Measurements from ENCODE around the gene ADORA2B. TPM values are rescaled to one million over a fixed set of nuclear protein-coding genes. Genes with fewer than 3 reads are reported as not detected.
A peak's percentile ranks its signal among the peaks of the same experiment; 100 is the strongest.
"Not testable (repeated sequence)": the region's sequence is repeated elsewhere in the genome, so short reads cannot be mapped to it uniquely, and the experiment has no call there.

ADORA2B gene
- 0.90 and 19.3 TPM in 2 replicates for total RNA-seq (ENCODE audit: low replicate concordance)

DNA sequence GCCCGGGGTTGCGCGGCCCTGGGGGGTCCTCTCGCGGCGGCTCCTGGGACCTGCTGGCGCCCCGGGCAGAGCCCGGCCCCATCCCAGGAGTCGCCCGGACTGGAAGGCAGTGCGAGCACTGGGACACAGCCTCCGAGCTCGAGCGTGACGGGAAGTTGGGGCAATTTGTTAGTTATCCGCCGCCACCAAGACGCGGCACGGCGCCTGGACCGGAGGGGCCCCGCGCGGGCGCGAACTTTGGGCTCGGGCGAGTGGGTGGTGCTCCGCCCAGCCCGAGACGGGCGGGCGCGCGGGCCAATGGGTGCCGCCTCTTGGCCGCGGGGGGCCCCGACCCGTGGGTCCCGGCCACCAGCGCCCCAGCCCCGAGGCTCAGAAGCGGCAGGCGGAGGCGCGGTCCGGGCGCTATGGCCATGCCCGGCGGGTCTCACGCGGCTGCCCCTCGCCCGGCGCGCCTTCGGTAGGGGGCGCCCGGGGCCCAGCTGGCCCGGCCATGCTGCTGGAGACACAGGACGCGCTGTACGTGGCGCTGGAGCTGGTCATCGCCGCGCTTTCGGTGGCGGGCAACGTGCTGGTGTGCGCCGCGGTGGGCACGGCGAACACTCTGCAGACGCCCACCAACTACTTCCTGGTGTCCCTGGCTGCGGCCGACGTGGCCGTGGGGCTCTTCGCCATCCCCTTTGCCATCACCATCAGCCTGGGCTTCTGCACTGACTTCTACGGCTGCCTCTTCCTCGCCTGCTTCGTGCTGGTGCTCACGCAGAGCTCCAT, at the start of gene ADORA2B:
ADORA2B (plus strand) TSS at position 372 of the 768 bp plus-strand sequence; CDS start at position 491, 119 bp downstream.
- peak within 1 kb of the TSS; percentile 89 for H3K4me3 ChIP-seq (ENCODE audit: low read depth, low read length)
- DNase-seq (ENCODE audit: low read depth): peak; percentile 68
- TF ChIP-seq, protein P1, sequence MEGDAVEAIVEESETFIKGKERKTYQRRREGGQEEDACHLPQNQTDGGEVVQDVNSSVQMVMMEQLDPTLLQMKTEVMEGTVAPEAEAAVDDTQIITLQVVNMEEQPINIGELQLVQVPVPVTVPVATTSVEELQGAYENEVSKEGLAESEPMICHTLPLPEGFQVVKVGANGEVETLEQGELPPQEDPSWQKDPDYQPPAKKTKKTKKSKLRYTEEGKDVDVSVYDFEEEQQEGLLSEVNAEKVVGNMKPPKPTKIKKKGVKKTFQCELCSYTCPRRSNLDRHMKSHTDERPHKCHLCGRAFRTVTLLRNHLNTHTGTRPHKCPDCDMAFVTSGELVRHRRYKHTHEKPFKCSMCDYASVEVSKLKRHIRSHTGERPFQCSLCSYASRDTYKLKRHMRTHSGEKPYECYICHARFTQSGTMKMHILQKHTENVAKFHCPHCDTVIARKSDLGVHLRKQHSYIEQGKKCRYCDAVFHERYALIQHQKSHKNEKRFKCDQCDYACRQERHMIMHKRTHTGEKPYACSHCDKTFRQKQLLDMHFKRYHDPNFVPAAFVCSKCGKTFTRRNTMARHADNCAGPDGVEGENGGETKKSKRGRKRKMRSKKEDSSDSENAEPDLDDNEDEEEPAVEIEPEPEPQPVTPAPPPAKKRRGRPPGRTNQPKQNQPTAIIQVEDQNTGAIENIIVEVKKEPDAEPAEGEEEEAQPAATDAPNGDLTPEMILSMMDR (IDR thresholded peaks at IDR 0.05; ENCODE audit: insufficient read depth, low read length): peak; percentile 47

DNA sequence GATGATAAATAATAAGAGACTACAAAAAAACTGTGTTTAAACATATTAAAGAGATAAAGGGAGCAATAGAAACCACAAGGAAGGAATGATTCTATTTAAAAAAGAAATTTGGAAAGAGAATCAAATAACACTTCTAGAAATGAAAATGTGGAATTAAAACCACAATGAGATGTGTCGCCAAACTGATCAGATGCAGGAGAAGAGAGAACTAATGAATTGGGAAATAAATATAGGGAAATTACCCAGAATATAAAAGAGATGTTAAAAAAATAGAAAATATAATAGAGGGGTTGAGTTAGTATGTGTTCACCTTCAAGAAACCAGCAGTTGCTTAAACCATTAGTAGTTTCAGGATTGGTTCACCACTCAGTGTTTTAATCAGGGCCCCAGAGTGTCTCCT, 48.7 kb upstream of the ADORA2B start:
- no peak overlapping the region for H3K4me3 ChIP-seq (ENCODE audit: low read depth, low read length)
- TF ChIP-seq, protein P1 (IDR thresholded peaks at IDR 0.05; ENCODE audit: insufficient read depth, low read length): no peak
- DNase-seq (ENCODE audit: low read depth): no peak

DNA sequence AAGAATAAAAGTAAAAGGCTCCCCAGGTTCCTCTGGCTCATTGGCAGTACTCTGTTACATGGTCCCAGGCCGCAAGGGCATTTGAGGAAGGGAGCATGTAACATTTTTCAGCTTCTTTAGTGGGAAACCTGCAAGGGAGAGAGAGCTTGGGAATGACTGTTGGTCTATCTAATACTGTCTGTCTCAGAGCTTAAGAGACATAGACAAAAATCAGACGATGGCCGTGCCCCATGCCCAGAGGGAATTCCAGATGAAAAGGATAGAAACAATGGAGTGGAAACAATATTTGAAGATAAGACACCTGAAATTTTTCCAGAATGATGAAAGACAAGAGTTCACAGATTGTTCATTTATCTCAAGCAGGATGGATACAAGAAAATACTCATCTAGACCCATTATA, 48.1 kb upstream of the ADORA2B start:
- TF ChIP-seq, protein P1 (IDR thresholded peaks at IDR 0.05; ENCODE audit: insufficient read depth, low read length): no peak
- no peak overlapping the region for H3K4me3 ChIP-seq (ENCODE audit: low read depth, low read length)

DNA sequence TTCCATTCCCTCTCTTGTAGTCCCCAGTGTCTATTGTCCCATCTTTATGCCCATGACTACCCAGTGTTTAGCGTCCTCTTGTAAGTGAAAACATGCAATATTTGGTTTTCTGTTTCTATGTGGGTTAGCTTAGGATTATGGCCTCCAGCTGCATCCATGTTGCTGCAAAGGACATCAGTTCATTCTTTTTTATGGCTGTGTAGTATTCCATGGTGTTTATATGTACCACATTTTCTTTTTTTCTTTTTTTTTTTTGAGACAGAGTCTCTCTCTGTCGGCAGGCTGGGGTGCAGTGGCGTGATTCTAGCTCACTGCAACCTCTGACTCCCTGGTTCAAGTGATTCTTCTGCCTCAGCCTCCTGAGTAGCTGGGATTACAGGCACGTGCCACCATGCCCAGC, 45.3 kb upstream of the ADORA2B start:
- DNase-seq (ENCODE audit: low read depth); H3K4me3 ChIP-seq (ENCODE audit: low read depth, low read length): not testable (repeated sequence)

More for the DNA sequence above, 48.1 kb upstream of the ADORA2B start:
- DNase-seq (ENCODE audit: low read depth): no peak

DNA sequence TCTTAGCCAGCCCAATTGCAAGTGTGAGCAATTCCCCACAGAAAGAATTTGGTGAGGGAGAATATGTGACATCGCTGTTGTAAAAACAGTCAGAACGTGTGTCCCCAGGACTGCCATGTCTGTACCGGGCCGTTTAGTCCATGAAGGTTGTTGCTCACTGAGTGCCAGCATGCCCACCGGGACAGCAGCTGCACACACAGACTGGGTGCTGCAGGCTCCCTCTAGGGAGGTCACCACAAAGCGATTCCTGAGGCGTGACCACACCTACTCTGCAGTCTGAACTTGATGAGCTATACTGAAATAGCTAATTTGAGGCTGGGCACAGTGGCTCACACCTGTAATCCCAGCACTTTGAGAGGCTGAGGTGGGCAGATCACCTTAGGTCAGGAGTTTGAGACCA, 44.1 kb upstream of the ADORA2B start:
- no peak for DNase-seq (ENCODE audit: low read depth)
- no peak overlapping the region for H3K4me3 ChIP-seq (ENCODE audit: low read depth, low read length)

DNA sequence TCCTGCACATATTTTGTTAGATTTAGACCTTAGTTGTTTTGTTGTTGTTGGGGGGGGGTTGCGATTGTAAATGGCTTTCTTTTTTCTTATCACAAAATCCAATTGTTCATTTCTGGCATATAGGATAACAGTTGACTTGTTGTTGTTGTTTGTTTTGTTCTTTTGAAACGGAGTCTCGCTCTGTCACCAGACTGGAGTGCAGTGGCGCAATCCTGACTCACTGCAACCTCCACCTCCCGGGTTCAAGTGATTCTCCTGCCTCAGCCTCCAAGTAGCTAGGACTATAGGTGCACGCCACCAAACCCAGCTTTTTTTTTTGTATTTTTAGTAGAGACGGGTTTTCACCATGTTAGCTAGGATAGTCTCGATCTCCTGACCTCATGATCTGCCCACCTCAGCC, 39.7 kb upstream of the ADORA2B start:
- DNase-seq (ENCODE audit: low read depth); H3K4me3 ChIP-seq (ENCODE audit: low read depth, low read length): not testable (repeated sequence)

More for the DNA sequence above, 44.1 kb upstream of the ADORA2B start:
- TF ChIP-seq, protein P1 (IDR thresholded peaks at IDR 0.05; ENCODE audit: insufficient read depth, low read length): no peak

DNA sequence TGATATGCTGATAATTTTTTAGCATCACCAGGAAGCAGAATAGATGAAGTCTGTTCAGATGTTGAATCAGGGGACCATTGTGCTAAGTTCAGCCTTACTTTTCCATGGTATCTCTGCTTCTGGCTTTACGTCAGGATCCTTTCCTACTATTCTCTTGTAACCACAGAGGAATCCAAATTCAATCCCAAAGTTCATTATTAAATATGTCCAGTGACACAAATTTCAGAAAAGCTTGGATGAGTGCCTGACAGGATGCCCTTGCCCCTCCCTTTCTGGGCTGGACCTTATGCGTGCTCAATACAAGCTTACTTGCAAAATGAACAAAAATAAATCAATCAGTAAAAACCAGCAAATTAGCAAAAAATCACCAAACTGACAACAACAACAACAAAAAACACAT, 37.6 kb upstream of the ADORA2B start:
- TF ChIP-seq, protein P1 (IDR thresholded peaks at IDR 0.05; ENCODE audit: insufficient read depth, low read length): no peak
- H3K4me3 ChIP-seq (ENCODE audit: low read depth, low read length): no peak overlapping the region
- DNase-seq (ENCODE audit: low read depth): no peak

DNA sequence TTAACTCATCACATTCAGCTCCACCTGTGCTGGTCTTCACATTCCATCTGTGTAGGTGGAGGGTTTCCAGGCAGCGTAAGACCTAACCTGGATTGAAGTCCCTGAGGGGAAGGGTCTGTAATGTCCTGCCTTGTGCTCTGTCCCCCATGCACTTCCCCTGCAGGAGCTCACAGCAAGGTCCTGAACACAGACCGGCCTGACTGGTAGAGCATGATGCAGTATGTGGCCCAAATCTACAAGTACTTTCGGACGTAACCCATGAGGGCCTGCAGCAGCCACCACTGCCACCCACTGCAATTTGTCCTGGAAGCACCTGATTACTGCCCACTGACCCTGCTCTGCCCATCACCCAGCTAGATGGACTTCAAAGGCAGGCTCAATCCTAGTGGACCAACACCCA, 36.6 kb upstream of the ADORA2B start:
- DNase-seq (ENCODE audit: low read depth): no peak
- no peak overlapping the region for H3K4me3 ChIP-seq (ENCODE audit: low read depth, low read length)
- TF ChIP-seq, protein P1 (IDR thresholded peaks at IDR 0.05; ENCODE audit: insufficient read depth, low read length): no peak
